WTC11 (cell line): Measurements from ENCODE around the gene CST5.

Experiments used
- ATF2 ChIP-seq: sonication (generic); formaldehyde crosslinking; IDR thresholded peaks from 2 replicates; pipeline ENCODE4 v1.8.1; 2022; ENCODE audit warnings: low read depth, missing genetic modification reagents, borderline replicate concordance
- CTCF ChIP-seq: fragments of 200-600 bp; IDR thresholded peaks from 2 replicates; pipeline ENCODE4 v1.8.0; 2022; ENCODE audit warnings: antibody characterized with exemption
- ELF4 ChIP-seq: sonication (generic); formaldehyde crosslinking; IDR thresholded peaks from 2 replicates; pipeline ENCODE4 v1.8.1; 2022; ENCODE audit warnings: low read depth, mild to moderate bottlenecking, moderate library complexity, missing genetic modification reagents
- IRF1 ChIP-seq: sonication (generic); formaldehyde crosslinking; IDR thresholded peaks from 2 replicates; pipeline ENCODE4 v1.8.0; 2023; ENCODE audit warnings: missing genetic modification reagents
- JUN ChIP-seq: sonication (generic); formaldehyde crosslinking; IDR thresholded peaks from 2 replicates; pipeline ENCODE4 v1.8.0; 2023; ENCODE audit warnings: mild to moderate bottlenecking, missing genetic modification reagents
- MAX ChIP-seq: sonication (generic); formaldehyde crosslinking; IDR thresholded peaks from 2 replicates; pipeline ENCODE4 v1.8.0; 2022; ENCODE audit warnings: mild to moderate bottlenecking, missing genetic modification reagents
- TCF7 ChIP-seq: sonication (generic); formaldehyde crosslinking; IDR thresholded peaks from 2 replicates; pipeline ENCODE4 v1.8.0; 2022; ENCODE audit warnings: mild to moderate bottlenecking, low read depth, missing genetic modification reagents, moderate library complexity

GRCh38 chr20:23856736-23857135 is 22.8 kb downstream of the CST5 start:
- TF ChIP-seq ELF4 (CRISPR knock-in tag) (no peak), TCF7 (CRISPR knock-in tag) (no peak), ATF2 (CRISPR knock-in tag) (no peak), IRF1 (CRISPR knock-in tag) (no peak), CTCF (no peak), MAX (CRISPR knock-in tag) (no peak), JUN (CRISPR knock-in tag) (no peak)
